Measurements from ENCODE around the gene ADCK1. TPM values are rescaled to one million over a fixed set of nuclear protein-coding genes. Genes with fewer than 3 reads are reported as not detected.

Gene ADCK1
- total RNA-seq, result 10 to 100 TPM in 3 of 6 donors, 1 to 10 TPM in 3; 5.6 to 40.3 (median 9.2) TPM

- peaks cover 0 to 13% (median 4%) of the 10 kb centered on the region in 4 donors for H3K4me1 ChIP-seq
- peak; percentile 25 to 80 (median 50) for TF ChIP-seq CTCF (IDR thresholded peaks at IDR 0.05)
- TF ChIP-seq EP300 (IDR thresholded peaks at IDR 0.05), result peak in 1 of 4 donors; percentile 61
- TF ChIP-seq POLR2A (IDR thresholded peaks at IDR 0.05), result peak in 3 of 4 donors; percentile 42 to 85 (median 75)
- peak; percentile 44 to 66 for TF ChIP-seq POLR2AphosphoS5 (IDR thresholded peaks at IDR 0.05)
- DNase-seq, result peak; percentile 95 to 98
- H3K4me3 ChIP-seq, result peak within 1 kb of the TSS; percentile 35 to 98 (median 82)
- ATAC-seq (ENCODE audit: low FRiP score in 2 of 2), result peak; percentile 95 to 97
- no peaks in the 10 kb centered on the region for H3K27me3 ChIP-seq
- 1% methylated on average over 8 to 37 of the region's 66 CpGs for WGBS, 2 donors
- no peaks in the 10 kb centered on the region for H3K9me3 ChIP-seq
- peak within 1 kb of the TSS; percentile 84 to 97 (median 86) for H3K27ac ChIP-seq
- no peaks in the 10 kb centered on the region for H3K36me3 ChIP-seq
These were observed at the start of gene ADCK1 for GRCh38 chr14:77799863-77800730. ADCK1 (plus strand) TSS chr14:77800109; CDS start chr14:77818979, 18,870 bp downstream.

- TF ChIP-seq POLR2A (IDR thresholded peaks at IDR 0.05) (no peak), POLR2AphosphoS5 (IDR thresholded peaks at IDR 0.05) (no peak), CTCF (IDR thresholded peaks at IDR 0.05) (no peak), EP300 (IDR thresholded peaks at IDR 0.05) (no peak)
These were observed 47.6 kb upstream of the ADCK1 start for GRCh38 chr14:77752266-77752665.

GRCh38 chr14:77752799-77753516 is 47.0 kb upstream of the ADCK1 start:
- H3K4me3 ChIP-seq, result no peak overlapping the region
- ATAC-seq (ENCODE audit: low FRiP score in 2 of 2), result no peak
- H3K4me1 ChIP-seq, result peaks cover 0 to 23% (median 12%) of the 10 kb centered on the region in 4 donors
- H3K27ac ChIP-seq, result no peak overlapping the region
- H3K27me3 ChIP-seq, result no peaks in the 10 kb centered on the region
- no peak for DNase-seq
- 72 to 78% methylated on average over 3 of the region's 3 CpGs for WGBS, 2 donors
- H3K9me3 ChIP-seq, result no peaks in the 10 kb centered on the region
- TF ChIP-seq POLR2AphosphoS5 (IDR thresholded peaks at IDR 0.05), result no peak
- no peak for TF ChIP-seq POLR2A (IDR thresholded peaks at IDR 0.05)
- no peak for TF ChIP-seq CTCF (IDR thresholded peaks at IDR 0.05)
- no peak for TF ChIP-seq EP300 (IDR thresholded peaks at IDR 0.05)
- H3K36me3 ChIP-seq, result peaks cover 23 to 73% (median 42%) of the 10 kb centered on the region in 4 donors

More at GRCh38 chr14:77752266-77752665, 47.6 kb upstream of the ADCK1 start:
- DNase-seq, result no peak
- Histone ChIP-seq H3K27me3 (no peaks in the 10 kb centered on the region), H3K9me3 (no peaks in the 10 kb centered on the region), H3K36me3 (peaks cover 23 to 80% (median 47%) of the 10 kb centered on the region in 4 donors), H3K27ac (no peak overlapping the region), H3K4me3 (no peak overlapping the region), H3K4me1 (peaks cover 0 to 17% (median 9%) of the 10 kb centered on the region in 4 donors)
- ATAC-seq (ENCODE audit: low FRiP score in 2 of 2), result no peak
- WGBS, 2 donors, result 94 to 96% methylated on average over 2 of the region's 2 CpGs

GRCh38 chr14:77760381-77761204 is 39.3 kb upstream of the ADCK1 start, which contains the start of gene SNW1:
SNW1 (minus strand) TSS chr14:77761156; CDS start chr14:77761127, 29 bp downstream.
- Histone ChIP-seq H3K4me3 (peak within 1 kb of the TSS; percentile 58 to 84 (median 82)), H3K36me3 (peaks cover 0 to 6% (median 0%) of the 10 kb centered on the region in 4 donors), H3K27ac (peak within 1 kb of the TSS; percentile 91 to 96 (median 94)), H3K9me3 (no peaks in the 10 kb centered on the region), H3K27me3 (no peaks in the 10 kb centered on the region), H3K4me1 (peaks cover 17 to 41% (median 33%) of the 10 kb centered on the region in 4 donors)
- DNase-seq, result peak; percentile 92 to 95
- 1% methylated on average over 32 to 54 of the region's 60 CpGs for WGBS, 2 donors
- ATAC-seq (ENCODE audit: low FRiP score in 2 of 2), result peak; percentile 97 to 98
- TF ChIP-seq CTCF (IDR thresholded peaks at IDR 0.05) (no peak), EP300 (IDR thresholded peaks at IDR 0.05) (peak in 1 of 4 donors; percentile 11), POLR2AphosphoS5 (IDR thresholded peaks at IDR 0.05) (peak; percentile 90 to 94), POLR2A (IDR thresholded peaks at IDR 0.05) (peak; percentile 64 to 81 (median 80))

Data from upper lobe of left lung (tissue), 6 donors.